OCI-LY7 (cell line): Measurements from ENCODE around the gene BTG2. TPM values are rescaled to one million over a fixed set of nuclear protein-coding genes. Genes with fewer than 3 reads are reported as not detected.

Experiments used
- BruUV-seq: library from RNA; stranded (reverse); fragments of 400-500 nt; replicated peaks from 2 replicates; lab custom pipeline; 2021; lab: Mats Ljungman, UMichigan
- CTCF ChIA-PET: fragments of 300-600 bp; sonication (Branson Sonifier 250); formaldehyde crosslinking; loops from one replicate; lab custom pipeline; 2022; ENCODE audit warnings: antibody characterized with exemption; ENCODE audit not compliant: unreplicated experiment; lab: Charles Lee
- POLR2A ChIA-PET: fragments of 300-600 bp; sonication (Branson Sonifier 250); formaldehyde crosslinking; loops from one replicate; lab custom pipeline; 2022; ENCODE audit warnings: antibody characterized with exemption; lab: Charles Lee
- DNase-seq: peaks from one replicate; pipeline ENCODE4 v3.0.0-alpha.2; 2015; ENCODE audit warnings: low spot score
- H2AFZ ChIP-seq: fragments of 200-600 bp; sonication (generic), shearing (Covaris generic); 2 replicates; pipeline ENCODE4 v1.6.1; 2014; ENCODE audit warnings: mild to moderate bottlenecking, antibody characterized with exemption, low read length, moderate library complexity
- H3K27ac ChIP-seq: fragments of 200-600 bp; sonication (generic); 2 replicates; pipeline ENCODE4 v1.5.1; 2014; ENCODE audit warnings: mixed run types, low read depth, mild to moderate bottlenecking, moderate library complexity, low read length, inconsistent platforms; ENCODE audit not compliant: poor library complexity, severe bottlenecking
- H3K36me3 ChIP-seq: fragments of 200-600 bp; sonication (generic); 2 replicates; pipeline ENCODE4 v1.6.1; 2014; ENCODE audit warnings: mild to moderate bottlenecking, antibody characterized with exemption, low read length, moderate library complexity, mixed read lengths; ENCODE audit not compliant: insufficient read depth
- H3K4me1 ChIP-seq: fragments of 200-600 bp; sonication (generic); 2 replicates; pipeline ENCODE4 v1.5.1; 2014; ENCODE audit warnings: mild to moderate bottlenecking, low read length; ENCODE audit not compliant: insufficient read depth, poor library complexity, severe bottlenecking
- H3K4me2 ChIP-seq: fragments of 200-600 bp; sonication (generic); 2 replicates; pipeline ENCODE4 v1.6.1; 2014; ENCODE audit warnings: mild to moderate bottlenecking, low read length
- H3K4me3 ChIP-seq: fragments of 200-600 bp; sonication (generic); 2 replicates; pipeline ENCODE4 v1.5.1; 2014; ENCODE audit warnings: mild to moderate bottlenecking, low read depth, low read length; ENCODE audit not compliant: poor library complexity, severe bottlenecking
- H3K79me2 ChIP-seq: fragments of 200-600 bp; sonication (generic); 2 replicates; pipeline ENCODE4 v1.6.1; 2016; ENCODE audit warnings: low read depth, mild to moderate bottlenecking, low read length, moderate library complexity, mixed read lengths; ENCODE audit not compliant: insufficient read depth
- H3K9me2 ChIP-seq: fragments of 200-600 bp; sonication (generic); 2 replicates; pipeline ENCODE4 v1.6.1; 2016; ENCODE audit warnings: mild to moderate bottlenecking, low read length, mixed read lengths; ENCODE audit not compliant: insufficient read depth
- H3K9me3 ChIP-seq: fragments of 200-600 bp; sonication (generic); 2 replicates; pipeline ENCODE4 v1.6.1; 2014; ENCODE audit warnings: mild to moderate bottlenecking, mixed run types, low read length, mixed read lengths
- H4K20me1 ChIP-seq: fragments of 200-600 bp; sonication (generic); 2 replicates; pipeline ENCODE4 v1.6.1; 2014; ENCODE audit warnings: mild to moderate bottlenecking, antibody characterized with exemption, low read length, moderate library complexity, mixed read lengths; ENCODE audit not compliant: insufficient read depth
- CTCF ChIP-seq: fragments of 200-600 bp; sonication (generic); conservative IDR thresholded peaks from 2 replicates; pipeline ENCODE4 v1.5.1; 2014; ENCODE audit warnings: mild to moderate bottlenecking, antibody characterized with exemption, low read length, moderate library complexity, mixed read lengths
- EZH2phosphoT487 ChIP-seq: fragments of 200-600 bp; sonication (generic); IDR thresholded peaks from 2 replicates; pipeline ENCODE4 v1.6.1; 2018; ENCODE audit warnings: low read depth, borderline replicate concordance, mild to moderate bottlenecking, mixed run types, antibody characterized with exemption, low read length, moderate library complexity, mixed read lengths
- intact Hi-C: fragments of 100-400 bp; cut with micrococcal nuclease; formaldehyde crosslinking; loops from one replicate; pipeline ENCODE4 v1.10.0; 2022; ENCODE audit not compliant: unreplicated experiment
- total RNA-seq, 2 experiments: library from RNA; depleted of rRNA in 1 of 2; stranded (reverse); fragments of >200 nt in 1 of 2; shearing (Covaris generic) in 1 of 2; gene quantifications; 2 replicates each; pipeline ENCODE4 v1.2.3, GENCODE V29; 2014 to 2022

The BTG2 gene
- total RNA-seq, 2 experiments from 2014 or later = 99.5 to 156 TPM

GRCh38 chr1:203322500-203323179 is 17.3 kb downstream of the BTG2 start:
- CTCF ChIA-PET = interaction anchor here (0.6 kb wide), 1 partner anchor 39 kb away, joined by 3 read pairs; no protein-coding TSS in a partner anchor

GRCh38 chr1:203323587-203323986 is 18.3 kb downstream of the BTG2 start:
- no peak for DNase-seq
- Histone ChIP-seq H3K9me2 (no peaks in the 10 kb centered on the region), H3K4me3 (peak overlapping the region; percentile 67), H3K79me2 (peaks cover 36% of the 10 kb centered on the region; the same call in 1 of the 2 replicates), H3K27ac (peak overlapping the region; percentile 98), H2AFZ (no peak overlapping the region), H3K4me2 (peak overlapping the region; percentile 99), H3K36me3 (no peaks in the 10 kb centered on the region), H3K9me3 (no peaks in the 10 kb centered on the region), H4K20me1 (no peaks in the 10 kb centered on the region), H3K4me1 (peaks cover 95% of the 10 kb centered on the region)
- BruUV-seq = no TSS peak
- CTCF ChIA-PET = interaction anchor here (1.0 to 2.7 kb wide), 5 partner anchors 17 to 46 kb away, joined by 3 to 19 read pairs (median 5); no protein-coding TSS in a partner anchor
- POLR2A ChIA-PET = interaction anchor here (0.5 to 12.9 kb wide), 5 partner anchors 14 to 1182 kb away, joined by 3 to 458 read pairs (median 26); partner anchors contain the start of gene BTG2
- intact Hi-C loops = loop anchor here (10.0 kb wide), 1 partner anchor 1991 kb away; no protein-coding TSS in a partner anchor
- no peak for TF ChIP-seq EZH2phosphoT487
- TF ChIP-seq CTCF = no peak

More at GRCh38 chr1:203322500-203323179, 17.3 kb downstream of the BTG2 start:
- POLR2A ChIA-PET = interaction anchor here (1.1 to 12.9 kb wide), 4 partner anchors 13 to 422 kb away, joined by 3 to 458 read pairs (median 157); partner anchors contain the start of gene BTG2
- H3K4me3 ChIP-seq = peak overlapping the region; percentile 54
- H2AFZ ChIP-seq = no peak overlapping the region
- BruUV-seq = no TSS peak
- intact Hi-C loops = loop anchor here (10.0 kb wide), 1 partner anchor 1992 kb away; no protein-coding TSS in a partner anchor
- peak overlapping the region; percentile 99 for H3K4me2 ChIP-seq
- no peaks in the 10 kb centered on the region for H3K36me3 ChIP-seq
- no peak for DNase-seq
- TF ChIP-seq CTCF (no peak), EZH2phosphoT487 (no peak)
- H4K20me1 ChIP-seq = no peaks in the 10 kb centered on the region
- peaks cover 93% of the 10 kb centered on the region for H3K4me1 ChIP-seq
- H3K9me2 ChIP-seq = no peaks in the 10 kb centered on the region
- peaks cover 37% of the 10 kb centered on the region; the same call in 1 of the 2 replicates for H3K79me2 ChIP-seq
- H3K27ac ChIP-seq = peak overlapping the region; percentile 98
- no peaks in the 10 kb centered on the region for H3K9me3 ChIP-seq
